Cardiac atrium fibroblast (primary cell): Measurements from ENCODE around the gene ENTPD7. TPM values are rescaled to one million over a fixed set of nuclear protein-coding genes. Genes with fewer than 3 reads are reported as not detected.

Source experiments
- total RNA-seq: library from RNA; depleted of rRNA; stranded (reverse); fragments of >200 nt; gene quantifications from 2 replicates; pipeline ENCODE4 v1.2.3, GENCODE V29; 2015

Gene ENTPD7
- 13.5 and 19.0 TPM in 2 replicates for total RNA-seq

GRCh38 chr10:99659031-99659867 lies at the start of gene ENTPD7:
TSS of gene ENTPD7 (plus strand) at chr10:99659509. CDS start at chr10:99659957, 448 bp downstream.

DNA sequence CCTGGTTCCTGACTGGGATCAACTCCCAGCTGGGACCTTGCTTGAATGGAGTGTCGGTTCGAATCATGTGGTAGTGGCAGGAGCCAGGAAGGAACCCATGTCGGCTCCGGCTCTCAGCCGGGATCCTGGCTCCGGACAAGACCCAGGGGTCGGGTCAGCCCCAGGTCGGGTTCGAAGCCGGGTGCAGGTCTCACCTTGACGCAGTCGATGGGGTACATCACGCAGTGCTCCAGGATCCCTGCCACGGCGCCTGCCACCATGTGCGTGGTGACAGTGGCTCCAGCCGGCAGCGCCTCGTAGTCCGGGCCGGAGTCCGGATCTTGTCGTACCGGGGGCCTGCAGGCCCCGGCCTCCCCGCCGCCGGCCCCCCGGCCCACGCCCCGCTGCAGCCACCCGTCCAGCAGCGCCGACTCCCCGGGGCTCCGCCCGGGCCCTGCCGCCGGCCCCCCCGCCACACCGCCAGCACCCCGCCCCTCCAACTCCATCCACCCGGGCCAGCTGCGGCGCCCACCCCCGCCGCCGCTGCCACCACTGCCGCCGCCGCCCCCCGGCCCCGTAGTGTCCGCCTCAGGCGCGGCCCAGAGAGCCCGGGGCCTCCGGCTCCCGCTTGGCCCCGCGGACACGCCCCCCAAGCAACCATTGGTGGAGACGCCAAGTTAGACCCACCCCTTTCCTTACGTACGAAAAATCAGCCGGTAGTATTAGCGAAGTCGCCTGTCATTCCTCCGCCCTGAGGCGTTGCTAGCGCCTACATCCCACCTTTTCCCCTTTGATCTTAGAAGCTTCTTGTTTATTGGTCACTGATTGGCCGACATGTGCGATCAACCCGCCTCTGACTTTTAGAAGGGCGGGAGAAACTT lies 39.2 kb upstream of the ENTPD7 start, which contains the start of gene SLC25A28:
TSS of gene SLC25A28 (minus strand) at position 589 of the 860 bp plus-strand sequence. CDS start at position 485, 104 bp downstream.

DNA sequence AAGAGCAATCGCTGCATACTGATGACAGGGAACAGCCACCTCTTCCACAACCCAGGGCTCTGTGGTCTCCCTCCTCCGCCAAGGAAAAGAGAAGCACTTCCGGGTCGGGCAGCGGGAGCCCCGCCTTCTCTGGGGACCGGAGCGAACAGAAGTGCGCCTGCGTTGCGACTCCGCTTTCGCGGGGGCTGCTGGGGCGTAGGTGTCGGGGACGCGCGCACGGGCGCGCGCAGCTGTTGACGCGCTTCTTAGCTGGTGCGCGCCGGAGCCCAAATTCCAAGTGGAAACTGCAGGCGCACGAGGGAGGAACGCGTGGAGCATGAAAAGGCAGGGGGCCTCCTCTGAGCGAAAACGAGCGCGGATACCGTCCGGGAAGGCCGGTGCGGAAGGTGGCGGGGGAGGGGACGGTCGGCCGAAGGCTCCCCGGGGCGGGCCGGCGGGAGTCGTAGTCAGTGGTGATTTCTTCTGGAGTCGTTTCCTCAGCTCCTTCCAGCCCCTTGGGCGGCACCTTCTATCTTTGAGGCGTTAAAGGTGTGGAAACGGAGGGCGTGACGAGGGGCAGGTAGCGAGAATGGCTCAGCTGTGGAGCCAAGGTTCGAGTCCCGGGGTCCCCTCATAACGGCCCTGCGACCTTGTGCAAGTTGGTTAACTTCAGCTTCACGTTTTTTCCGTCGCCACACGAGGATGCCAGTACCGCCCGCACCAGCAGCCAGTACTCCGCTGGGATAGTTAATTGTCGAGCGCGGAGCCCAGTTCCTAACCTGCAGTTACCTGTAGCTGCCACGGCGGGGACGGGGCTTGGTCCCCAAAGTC lies 72.9 kb downstream of the ENTPD7 start, which contains the start of the genes COX15 and CUTC:
TSS of gene COX15 (minus strand) at position 95 of the 810 bp plus-strand sequence. CDS start at position 17, 78 bp downstream.
TSS of gene CUTC (plus strand) at position 202 of the 810 bp plus-strand sequence. CDS start at position 317, 115 bp downstream.

Other genes starting within 250 kb of the ENTPD7 start
- 27.1 and 27.3 TPM in 2 replicates for gene GOT1, start 228.9 kb upstream of the ENTPD7 start, total RNA-seq
- not detected in 2 replicates for gene NKX2-3, start 126.6 kb upstream of the ENTPD7 start, total RNA-seq
- gene SLC25A28, start 39.1 kb upstream of the ENTPD7 start, total RNA-seq = 4.5 TPM in 2 replicates
- gene COX15, start 72.6 kb downstream of the ENTPD7 start, total RNA-seq = 28.5 and 31.9 TPM in 2 replicates
- gene CUTC, start 72.7 kb downstream of the ENTPD7 start, total RNA-seq = 18.1 and 18.5 TPM in 2 replicates
- 0.32 and 0.54 TPM in 2 replicates for gene ABCC2, start 123.1 kb downstream of the ENTPD7 start, total RNA-seq